GM18873 (cell line): Measurements from ENCODE around the gene ACBD3.

Experiments used
- ATAC-seq: cut with Tn5 transposase; IDR thresholded peaks from one replicate; pipeline ENCODE4 v1.9.1; 2021; ENCODE audit warnings: mild to moderate bottlenecking, moderate library complexity, moderate number of reproducible peaks; ENCODE audit not compliant: unreplicated experiment, low FRiP score

ACBD3 gene

DNA sequence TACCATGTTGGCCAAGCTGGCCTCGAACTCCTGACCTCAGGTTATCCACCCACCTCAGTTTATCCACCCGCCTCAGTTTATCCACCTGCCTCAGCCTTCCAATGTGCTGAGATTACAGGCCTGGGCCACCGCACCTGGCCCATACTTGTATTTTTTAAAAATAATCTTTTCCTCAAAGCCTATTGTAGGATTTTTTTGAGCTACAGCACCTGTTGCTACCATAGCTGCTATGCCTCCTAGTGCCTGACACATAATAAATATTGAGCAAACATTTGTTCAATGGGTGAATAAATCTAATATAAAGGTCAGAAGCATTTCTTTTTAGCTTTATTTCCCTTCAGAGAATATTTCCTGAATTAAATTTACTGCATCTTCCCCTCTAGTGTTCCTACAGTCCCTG is 15.7 kb upstream of the ACBD3 start:
- ATAC-seq, result no peak

GRCh38 chr1:226201029-226201593 is 14.6 kb upstream of the ACBD3 start:
- no peak for ATAC-seq

GRCh38 chr1:226199971-226200370 is 13.4 kb upstream of the ACBD3 start:
- no peak for ATAC-seq

GRCh38 chr1:226195144-226195543 is 8.6 kb upstream of the ACBD3 start:
- ATAC-seq, result no peak

DNA sequence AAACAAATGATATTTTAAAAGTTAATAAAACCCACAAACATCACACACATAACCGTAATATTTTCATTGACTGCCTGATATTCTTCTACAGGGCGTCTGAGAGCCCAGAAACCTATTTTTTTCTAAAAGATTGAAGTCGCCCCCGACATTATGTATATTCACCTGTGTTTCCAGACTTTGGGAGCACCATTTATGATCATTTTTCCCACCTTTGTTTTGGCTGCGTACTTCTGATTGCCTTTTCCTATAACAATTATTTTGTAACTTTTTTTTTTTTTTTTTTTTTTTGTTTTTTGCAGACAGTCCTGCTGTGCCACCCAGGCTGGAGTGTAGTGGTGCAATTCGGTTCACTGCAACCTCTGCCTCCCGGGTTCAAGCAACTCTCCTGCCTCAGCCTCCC is 839 bp upstream of the ACBD3 start:
- ATAC-seq, result no peak

- ATAC-seq, result no peak
Measured at GRCh38 chr1:226187019-226187322, 430 bp upstream of the ACBD3 start.

DNA sequence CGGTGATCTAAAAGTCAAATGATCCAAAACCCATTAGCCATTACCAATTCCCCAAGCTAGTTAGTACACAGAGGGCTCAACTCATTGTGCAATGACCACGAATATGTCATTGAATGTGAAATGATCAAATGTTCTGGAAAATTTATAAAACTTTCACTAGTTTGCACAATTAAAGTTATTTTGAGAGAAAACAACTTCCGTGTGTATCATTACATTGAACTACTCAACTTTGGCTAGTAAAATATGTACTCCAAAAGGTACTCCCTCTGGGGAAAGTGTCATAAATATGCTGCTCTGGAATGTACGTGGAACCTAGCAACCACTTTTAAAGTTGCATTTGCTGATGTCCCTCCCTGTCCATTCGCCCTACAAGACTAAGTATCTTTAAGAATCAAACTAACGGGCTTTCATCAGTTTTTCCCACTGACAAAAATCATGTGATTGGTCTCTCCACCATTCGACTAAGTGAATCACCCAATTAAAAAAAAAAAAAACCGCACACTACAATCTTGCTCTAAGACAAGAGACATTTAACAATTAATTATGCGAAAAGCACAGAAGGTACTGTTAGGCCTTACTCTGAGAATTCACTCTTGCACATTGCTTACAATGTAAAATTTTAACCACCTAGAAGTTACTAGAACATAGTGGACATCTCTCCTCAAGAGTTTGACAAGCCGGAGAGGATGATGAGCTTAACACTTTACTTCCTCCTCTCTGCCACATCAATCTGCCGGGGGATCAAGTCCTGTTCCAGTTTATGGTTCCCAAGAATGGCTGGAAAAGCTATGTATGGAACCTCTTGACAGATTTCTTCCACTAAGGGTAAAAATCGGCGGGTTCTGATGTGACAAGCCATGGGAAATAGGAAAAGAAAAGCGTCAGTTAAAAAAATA is 1.2 kb downstream of the ACBD3 start:
- ATAC-seq, result no peak

DNA sequence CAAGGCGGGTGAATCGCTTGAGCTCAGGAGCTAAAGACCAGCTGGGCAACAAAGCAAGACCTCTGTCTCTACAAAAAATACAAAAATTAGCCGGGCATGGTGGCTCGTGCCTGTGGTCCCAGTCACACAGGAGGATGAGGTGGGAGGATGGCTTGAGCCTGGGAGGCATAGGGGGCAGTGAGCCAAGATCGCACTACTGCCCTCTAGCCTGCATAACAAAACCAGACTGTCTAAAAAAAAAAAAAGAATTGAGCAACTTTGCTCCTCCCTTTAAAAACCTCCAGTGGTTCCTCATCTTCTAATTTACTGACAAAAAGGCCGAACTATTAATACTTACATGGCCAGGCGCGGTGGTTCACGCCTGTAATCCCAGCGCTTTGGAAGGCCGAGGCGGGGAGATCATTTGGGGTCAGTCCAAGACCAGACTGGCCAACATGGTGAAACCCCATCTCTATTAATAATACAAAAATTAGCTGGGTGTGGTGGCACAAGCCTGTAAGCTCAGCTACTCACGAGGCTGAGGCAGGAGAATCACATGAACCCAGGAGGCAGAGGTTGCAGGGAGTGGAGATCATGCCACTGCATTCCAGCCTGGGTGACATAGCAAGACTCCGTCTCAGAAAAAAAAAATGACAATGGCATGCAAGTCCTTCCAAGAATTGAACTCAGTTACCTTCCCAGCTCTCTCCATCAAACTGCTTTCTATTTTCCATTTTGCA is 4.4 kb downstream of the ACBD3 start:
- ATAC-seq, result no peak

DNA sequence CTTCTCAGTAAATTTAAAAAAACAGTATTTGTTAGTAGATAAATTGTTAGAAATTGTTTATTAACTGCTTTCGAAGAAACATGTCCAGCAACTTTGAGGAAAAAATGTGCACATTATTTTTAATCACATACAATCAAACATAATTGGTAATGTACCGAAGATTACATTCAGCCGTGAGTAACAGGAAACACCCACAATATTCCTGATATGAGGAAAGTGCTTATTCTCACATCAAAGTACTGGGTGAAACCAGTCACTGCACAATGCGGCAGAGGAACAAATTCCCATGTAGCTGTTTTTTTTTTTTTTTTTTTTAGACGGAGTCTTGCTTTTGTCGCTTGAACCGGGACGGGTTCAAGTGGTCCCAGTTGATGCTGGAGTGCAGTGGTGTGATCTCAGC is 9.7 kb downstream of the ACBD3 start:
- no peak for ATAC-seq

- ATAC-seq, result no peak
Measured at GRCh38 chr1:226172589-226172988, 14.0 kb downstream of the ACBD3 start.

GRCh38 chr1:226166341-226166740 is 20.2 kb downstream of the ACBD3 start:
- ATAC-seq, result no peak

DNA sequence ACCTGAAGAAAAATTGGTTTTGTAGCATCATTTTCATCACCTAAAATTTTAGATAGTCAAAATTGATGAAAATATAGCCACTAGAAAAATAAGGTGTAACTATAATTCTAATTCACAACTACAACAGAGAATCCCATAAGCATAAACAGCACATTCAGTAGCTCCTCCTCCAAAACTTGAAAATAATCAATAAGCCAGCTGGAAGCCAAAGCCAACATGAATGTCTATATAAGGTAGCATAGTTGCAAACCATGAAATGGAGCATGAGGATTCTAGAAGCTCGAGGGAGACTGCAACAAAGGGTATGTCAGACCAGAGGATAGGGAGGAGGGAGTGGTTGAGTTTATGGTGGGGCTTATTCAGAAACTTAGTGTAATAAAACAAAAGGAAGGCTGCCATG is 22.4 kb downstream of the ACBD3 start:
- ATAC-seq, result no peak

DNA sequence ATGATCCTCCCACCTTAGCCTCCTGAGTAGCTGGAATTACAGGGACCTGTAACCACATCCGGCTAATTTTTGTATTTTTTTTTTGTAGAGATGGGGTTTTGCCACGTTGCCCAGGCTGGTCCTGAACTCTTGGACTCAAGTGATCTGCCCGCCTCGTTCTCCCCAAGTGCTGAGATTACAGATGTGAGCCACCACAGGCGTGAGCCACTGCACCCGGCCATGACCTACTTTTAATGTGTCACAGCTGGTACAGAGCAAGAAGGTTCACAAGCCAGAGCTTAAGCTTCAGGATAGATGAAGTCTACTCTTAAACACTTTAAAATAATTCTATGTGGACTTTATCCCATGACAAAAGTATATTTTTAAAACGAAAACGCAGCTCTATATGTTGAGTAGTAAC is 23.6 kb downstream of the ACBD3 start:
- no peak for ATAC-seq

- no peak for ATAC-seq
Measured at GRCh38 chr1:226158983-226159382, 27.6 kb downstream of the ACBD3 start.

GRCh38 chr1:226158457-226158856 is 28.1 kb downstream of the ACBD3 start:
- no peak for ATAC-seq

- no peak for ATAC-seq
Measured at GRCh38 chr1:226157761-226158316, 28.7 kb downstream of the ACBD3 start.

GRCh38 chr1:226154593-226154992 is 31.9 kb downstream of the ACBD3 start:
- no peak for ATAC-seq

DNA sequence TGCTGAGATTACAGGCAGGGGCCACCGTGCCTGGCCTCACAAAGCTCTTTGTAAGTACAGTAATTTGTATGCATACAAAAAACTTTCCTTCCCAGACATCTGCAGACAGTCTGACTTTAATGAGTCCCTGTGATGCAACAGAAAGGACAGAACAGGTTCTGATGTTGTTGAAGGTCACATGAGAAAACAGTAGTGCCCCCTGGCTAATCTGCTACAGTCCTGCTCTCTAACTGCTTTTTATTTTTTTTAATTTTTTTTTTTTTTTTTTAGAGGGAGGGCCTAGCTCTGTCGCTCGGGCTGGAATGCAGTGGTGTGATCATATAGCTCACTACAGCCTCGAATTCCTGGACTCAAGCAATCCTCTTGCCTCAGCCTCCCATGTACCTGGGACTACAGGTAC is 36.7 kb downstream of the ACBD3 start:
- ATAC-seq, result no peak

DNA sequence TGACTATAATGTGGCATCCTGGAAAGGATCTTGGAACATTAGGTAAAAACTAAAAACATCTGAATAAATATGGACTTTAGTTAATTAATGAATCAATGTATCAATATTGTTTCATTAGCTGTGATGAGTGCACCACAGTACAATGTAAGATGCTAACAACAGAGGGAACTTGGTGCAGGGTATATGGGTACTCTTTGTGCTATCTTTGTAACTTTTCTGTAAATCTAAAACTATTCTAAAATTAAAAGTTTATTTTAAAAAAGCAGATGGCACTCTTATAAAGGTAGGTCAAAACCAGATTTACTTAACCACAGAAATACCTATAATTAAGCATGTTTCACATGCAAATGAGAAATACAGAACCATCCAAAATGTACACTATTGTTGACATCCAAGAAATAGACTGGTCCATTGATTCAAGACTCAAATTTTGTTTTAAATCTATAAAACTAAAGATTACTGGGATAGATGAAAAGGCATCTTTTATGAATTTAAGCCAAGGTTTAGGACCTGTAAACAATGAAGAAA is 38.4 kb downstream of the ACBD3 start:
- ATAC-seq, result no peak

DNA sequence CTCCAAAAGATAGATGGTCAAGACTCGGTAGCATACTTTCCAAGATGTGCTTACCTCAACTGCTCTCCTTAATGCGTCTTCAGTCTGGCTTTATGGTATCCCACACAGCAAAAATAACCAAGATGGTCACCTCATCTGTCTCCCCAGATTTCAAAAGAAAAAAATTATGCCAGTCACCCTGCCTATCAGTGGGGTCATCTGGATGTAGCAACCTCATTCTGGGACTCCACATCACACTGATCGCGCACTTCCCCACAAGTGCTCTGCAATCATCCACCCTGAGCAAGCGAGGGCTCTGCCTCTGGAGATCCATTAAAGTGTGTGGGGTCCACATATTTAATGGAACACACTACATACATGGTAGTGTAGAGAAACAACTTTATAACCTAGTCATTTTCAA is 42.5 kb downstream of the ACBD3 start:
- ATAC-seq, result no peak

GRCh38 chr1:226135709-226136108 is 50.8 kb downstream of the ACBD3 start:
- no peak for ATAC-seq
